RPMI8226 (cell line): Measurements from ENCODE around the gene MPPED1.

Experiments
- DNase-seq: peaks from one replicate; pipeline ENCODE4 v3.0.0-alpha.2; 2015

Gene MPPED1

DNA sequence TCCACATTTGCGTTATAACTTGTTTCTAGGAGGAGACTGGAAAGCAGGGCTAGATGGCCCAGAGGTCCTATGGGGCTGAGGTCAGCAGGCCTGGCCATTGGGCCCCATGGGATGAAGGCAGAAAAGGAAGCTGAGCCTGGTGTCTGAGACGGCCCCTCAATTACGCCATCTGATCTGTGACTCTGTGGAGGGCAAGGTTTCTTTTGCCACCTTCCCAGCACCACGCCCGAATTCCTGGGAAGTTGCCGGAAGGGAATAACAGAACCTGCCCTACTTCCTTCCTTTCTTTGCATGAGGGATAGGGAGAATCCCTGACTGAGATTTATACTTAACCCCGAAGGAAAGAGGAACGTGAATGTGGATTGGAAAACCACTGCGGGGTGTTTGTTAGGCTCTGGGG lies 118.1 kb downstream of the MPPED1 start:
- DNase-seq, result no peak

DNA sequence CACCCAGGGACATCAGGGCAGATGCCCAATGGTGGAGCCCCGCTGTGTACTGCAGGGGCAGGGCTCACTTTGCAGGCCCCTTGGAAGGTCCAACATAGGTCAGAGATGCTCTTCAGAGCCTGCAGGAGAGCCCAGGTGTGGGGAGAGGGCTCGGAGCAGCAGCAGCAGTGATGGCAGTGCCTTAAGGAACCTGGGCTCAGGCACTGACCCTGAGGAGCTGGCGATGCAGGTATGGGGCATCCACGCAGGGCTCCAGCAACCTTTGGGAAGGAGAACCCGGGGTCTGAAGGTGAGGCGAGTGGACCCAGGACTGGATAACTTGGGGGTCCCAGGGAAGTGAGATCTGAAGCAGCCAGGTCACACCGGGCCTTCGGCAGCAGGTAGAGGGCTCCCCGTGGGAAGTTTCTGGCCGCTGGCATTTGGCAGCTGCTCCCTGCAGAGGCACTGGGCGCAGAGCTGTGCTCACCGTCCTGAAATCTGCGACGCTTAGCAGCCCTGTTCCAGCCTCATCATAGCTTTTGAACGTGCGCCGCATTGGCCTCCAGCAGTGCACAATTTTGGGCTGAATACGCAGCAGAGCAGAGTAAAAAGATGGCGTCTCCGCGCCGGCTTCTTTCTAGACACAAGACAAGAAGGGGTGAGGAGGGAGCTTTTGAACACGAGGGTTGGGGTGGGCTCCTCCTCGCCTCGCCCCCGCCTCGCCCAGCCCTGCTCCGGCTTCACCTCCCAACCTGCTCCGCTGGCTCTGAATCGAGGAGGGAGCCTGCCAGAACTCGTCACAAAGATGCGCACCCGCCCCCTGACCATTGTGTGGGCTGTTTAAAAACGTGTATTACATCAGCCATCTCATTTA lies 118.8 kb downstream of the MPPED1 start:
- DNase-seq, result no peak

DNA sequence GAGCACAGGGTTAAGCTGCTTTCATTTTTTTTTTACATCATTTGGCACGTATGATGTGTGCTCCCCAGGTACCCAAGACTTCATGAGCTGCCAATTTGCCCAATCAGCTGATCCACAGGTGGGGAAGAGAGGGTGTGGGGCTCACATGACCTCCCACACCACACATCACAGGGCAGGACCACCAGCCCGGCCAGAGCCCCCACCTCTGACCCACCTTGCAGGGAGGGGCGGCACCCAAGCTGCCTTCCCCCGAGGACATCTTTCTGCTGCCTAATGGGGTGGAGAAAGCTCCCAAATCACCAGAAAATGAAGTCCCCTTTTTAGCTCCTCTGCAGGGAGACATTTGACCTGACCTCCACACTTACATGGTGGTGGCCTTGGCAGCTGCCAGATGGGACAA lies 119.8 kb downstream of the MPPED1 start:
- DNase-seq, result no peak

DNA sequence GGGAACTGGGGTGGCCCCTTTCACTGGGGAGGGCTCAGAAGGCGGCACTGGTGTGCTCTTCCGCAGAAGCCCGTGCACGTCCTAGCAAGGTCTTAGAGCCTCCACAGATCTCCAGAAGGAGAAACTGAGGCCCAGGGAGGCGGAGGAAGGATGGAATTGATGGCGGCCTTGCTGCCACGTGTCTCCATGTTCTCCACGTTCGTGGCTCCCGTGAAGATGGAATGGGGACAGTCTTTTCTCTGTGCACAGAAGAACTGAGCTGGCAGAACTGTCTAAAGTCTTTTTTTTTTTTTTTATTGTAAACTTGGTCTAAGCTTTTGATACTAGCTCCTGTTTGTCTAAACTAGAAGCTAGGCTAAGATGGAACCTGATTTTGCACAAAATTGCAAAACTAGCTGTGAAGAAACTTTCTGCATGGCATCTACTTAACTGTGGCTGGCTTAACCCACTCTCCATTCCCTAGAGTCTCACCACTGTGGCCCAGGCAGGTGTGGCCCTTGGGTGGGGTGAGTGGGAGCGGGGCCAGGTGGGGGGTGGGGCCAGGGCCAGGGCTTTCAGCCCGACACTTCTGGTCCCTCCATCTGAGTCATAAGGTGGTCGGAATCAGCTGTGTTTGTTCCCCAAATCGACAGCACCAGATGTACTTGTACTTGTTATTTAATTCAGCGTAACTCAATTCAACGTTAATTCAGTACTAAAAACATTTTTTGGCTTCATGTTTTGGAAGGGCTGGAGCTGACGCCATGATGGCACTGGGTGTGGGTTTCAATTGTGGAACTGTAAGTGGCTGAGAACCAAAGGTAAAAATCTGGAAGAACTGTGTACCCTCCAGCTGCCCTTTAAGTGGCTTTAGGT lies 120.7 kb downstream of the MPPED1 start:
- no peak for DNase-seq

DNA sequence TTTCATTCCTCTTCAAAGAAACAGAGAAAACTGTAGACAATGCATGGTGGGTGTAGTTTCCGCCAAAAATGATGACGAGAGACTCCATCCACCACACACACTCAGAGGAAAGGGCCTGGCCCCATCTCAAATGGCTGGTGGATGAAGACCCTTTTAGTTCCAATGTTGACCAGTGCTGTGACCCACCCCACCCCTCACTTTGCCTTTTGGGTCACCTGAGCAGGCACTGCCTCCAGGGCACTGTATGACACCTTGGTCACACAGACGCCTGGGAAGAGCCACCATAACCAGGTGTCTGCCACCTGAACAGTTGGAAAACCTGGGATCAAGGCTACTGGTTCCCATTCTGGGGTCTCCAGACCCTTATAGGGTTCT lies 121.3 kb downstream of the MPPED1 start:
- no peak for DNase-seq

DNA sequence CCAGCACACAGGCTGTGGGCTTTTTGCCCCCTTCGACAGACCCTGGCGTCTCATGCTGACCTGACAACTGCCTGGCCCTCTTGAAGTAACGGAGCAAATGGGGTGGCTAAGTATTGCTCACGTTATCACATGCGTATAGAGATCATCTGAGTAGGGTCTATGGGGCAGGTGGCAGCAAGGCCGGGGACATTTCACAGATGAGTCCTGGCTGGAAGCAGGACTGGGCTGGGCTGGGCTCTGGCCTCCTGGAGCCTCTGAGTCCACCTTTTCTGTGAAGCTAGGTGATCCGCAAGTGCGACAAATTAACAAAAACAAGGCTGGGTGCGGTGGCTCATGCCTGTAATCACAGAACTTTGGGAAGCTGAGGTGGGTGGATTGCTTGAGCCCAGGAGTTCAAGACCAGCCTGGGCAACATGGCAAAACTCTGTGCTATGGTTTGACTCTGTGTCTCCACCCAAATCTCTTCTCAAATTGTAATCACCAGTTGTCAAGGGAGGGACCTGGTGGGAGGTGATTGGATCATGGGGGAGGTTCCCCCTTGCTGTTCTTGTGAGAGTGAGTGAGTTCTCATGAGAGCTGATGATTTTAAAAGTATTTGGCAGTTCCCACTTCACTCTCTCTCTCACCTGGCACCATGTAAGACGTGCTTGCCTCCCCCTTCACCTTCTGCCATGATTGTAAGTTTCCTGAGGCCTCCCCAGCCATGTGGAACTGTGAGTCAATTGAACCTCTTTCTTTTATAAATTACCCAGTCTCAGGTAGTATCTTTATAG lies 122.0 kb downstream of the MPPED1 start:
- no peak for DNase-seq

DNA sequence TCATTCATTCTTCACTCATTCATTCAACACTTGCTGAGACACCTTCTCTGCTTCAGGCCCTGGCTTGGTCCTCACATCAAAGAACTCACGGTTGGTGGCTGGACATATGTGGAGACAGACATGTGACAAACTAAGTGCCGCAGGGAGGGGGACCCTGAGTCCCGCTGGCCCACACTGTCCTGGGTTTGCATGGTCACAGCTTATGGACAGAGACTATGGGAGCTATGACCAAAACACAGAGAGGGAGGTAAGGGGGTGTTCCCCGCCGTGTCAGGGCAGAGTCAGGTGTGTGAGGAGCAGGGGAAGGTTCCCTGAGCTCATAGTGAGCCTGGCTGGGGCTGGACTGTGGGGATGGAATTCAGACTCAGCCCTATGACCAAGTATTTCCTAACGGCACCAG lies 123.1 kb downstream of the MPPED1 start:
- DNase-seq, result no peak

DNA sequence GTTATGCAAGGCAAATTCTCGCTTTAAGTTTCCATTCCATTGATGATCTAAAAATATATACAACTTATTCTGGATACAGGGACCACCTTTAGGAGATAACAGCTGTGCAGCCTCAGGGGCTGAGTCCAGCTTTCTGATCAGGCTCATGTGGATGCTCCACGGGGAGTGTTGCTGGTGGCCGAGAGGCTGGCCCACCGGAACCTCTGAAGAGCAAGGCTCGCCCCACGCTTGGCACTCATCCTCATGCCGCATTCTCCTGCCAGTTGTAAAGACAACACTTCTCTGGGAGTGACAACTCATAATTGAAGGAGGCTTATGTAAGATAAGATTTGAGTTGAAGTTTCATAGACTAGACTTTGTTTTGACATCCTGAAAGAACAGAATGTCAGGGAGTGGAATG lies 123.5 kb downstream of the MPPED1 start:
- no peak for DNase-seq

DNA sequence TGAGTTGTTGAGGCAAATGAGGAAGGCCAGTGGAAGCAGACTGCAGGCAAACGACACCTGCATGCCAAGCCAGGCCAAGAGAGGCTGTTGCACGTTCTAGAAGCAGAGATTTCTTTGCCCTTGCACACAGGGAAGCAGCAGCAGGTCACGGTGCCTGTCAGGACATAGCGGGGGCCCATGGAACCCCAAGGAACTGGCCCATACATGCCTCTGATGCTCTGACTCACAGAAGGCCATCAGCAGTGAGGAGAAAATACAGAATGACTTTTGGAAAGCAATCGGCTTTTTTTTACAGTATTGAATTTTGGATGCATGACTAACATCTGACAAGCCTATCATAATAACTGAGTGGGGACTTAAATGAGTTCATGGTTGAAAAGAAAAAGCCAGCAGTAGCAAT lies 123.9 kb downstream of the MPPED1 start:
- no peak for DNase-seq

DNA sequence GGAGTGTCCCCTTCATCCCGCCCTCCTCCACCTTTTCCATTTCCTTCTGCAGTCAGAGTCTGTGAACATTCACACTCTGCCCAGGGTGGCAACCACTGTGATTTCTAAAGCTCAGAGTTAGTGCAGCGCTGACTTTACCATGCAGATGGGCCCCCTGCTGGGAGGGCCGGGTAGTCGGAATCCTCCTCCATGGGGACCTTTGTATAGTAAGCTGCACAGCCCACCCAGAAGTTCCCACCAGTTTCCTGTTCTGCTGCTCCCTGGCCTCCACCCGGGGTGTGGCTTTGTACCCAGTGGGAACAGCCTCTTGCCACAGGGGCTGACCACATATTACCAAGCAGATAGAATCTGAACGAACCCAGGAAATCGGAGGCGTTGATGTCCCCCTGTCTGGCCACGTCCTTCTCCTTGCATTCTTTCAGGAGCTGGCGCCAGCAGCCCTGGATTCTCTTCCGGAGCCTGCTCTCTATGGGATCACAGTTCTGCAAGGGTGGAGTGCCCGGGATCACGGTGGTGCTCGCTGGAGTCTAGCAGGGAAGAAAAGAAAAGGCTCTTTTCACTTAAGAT lies 125.3 kb downstream of the MPPED1 start:
- peak; percentile 55 for DNase-seq

DNA sequence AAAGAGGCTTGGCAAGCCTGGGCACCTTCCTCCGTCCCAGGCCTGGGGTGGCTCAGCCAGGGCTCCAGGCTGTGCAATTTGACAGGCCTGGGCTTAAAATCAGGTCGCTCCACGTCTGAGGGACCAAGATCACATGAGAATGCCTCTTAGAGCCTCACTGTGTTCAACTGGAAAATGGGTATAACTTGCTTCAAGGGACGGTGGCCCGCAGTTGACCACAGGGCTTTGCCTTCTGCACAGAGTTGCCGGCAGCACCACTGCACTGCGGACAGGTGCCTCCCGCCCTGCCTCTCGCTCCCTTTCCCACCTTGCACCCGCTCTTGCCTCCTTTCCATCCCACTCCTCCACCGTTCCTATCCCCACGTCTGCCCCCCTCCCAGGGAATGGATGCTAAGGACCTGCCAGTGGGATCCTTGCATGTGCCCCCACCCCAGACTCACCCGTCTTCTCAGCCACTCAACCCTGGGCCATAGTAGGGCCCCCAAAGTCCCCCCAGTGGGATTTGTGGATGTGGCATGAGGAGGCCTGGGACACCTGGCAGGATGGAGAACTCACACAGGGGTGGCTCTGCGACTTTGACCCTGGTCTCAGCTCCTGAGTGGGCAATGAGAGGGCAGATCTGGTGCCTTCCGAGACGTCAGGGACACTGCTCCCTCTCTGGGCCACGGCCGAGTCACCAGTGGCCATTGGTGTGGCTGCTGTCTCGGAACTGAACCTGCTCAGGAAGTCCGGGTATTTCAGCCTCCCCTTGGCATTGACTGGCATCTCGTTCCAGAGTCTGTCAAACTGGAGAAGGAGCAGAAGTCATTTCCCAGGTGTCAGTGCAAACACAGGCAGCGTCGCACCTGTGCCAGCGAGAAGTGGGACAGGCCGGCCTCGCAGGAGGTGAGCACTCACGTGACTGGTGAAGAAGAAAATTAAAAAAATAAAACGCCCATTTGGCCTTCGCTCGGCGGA lies 128.0 kb downstream of the MPPED1 start:
- DNase-seq, result no peak

DNA sequence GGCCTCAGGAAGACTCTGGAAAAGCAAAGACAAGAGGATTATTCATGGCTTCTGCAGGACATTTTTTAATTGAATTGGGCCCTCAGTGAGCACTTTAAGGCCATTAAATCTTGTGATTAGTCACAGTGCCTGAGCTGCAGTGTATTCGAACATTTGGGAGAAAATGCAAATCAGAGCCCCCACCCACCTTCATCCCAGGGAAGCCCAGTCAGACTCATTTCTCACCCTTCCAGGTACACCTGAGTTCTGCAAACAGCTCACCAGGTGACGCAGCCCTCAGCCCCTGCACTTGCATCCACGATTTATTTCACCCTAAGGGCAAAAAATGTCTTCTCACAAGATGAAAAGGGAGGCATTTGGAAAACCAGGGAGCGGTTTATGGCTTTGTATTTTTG lies 128.7 kb downstream of the MPPED1 start:
- DNase-seq, result no peak

DNA sequence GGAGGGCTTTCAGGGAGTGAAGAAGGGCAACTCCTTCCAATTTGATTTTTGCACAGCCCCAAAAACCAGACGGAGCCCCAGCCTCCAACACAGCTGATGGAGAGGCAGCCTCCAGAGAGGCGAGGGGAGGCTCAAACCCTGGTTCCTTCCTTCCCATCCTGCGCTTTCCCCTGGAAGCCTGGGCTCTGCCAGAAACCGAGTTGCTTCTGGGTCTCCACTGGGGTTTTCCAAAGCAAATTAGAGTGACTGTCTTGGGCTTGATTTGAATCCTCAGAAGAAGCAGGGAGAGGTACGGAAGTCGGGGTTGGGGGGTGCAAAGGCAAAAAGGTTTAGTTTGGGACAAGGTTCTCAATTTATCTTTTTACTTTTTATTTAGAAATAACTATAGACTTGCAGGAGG lies 129.2 kb downstream of the MPPED1 start:
- no peak for DNase-seq

DNA sequence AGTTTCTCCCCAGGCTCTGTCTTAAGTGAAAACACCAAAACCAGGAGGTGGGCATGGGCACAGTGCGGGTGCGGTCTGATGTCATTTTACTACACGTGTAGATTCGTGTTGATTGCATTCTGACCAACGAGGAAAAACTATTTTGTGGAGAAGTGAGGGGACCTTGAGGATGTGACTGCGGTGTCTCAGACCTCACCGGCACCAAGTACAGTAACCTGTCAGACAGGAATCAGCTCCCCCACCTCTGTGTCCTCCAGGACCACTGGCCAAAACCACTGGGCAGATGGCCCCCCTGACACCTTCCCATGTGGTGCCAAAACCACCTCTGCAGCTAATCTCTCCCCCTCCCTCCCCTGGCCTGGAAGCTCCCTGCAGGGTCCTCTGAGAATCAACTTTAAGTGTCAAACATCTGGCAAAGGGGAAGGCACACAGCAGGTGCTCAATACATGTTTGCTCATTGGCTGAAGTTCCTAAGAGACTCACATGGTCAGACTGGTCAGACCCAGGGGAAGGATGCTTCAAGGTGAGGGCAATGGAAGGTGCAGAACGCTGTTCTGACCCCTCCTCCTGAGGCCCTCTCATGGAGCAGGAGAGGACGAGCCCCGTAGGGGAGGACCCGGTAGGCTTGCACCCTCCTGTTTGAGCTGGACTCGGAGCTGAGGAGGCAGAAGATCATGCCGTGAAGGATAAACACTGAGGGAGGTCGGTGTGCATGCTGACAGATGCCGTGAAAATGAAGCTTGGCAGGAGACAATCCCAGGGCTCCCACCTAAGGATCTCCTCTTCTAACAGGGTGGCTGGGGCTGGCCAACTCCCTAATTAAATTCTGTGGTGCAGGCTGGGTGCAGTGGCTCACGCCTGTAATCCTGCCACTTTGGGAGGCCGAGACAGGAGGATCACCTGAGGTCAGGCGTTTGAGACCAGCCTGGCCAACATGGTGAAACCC lies 129.9 kb downstream of the MPPED1 start:
- no peak for DNase-seq

DNA sequence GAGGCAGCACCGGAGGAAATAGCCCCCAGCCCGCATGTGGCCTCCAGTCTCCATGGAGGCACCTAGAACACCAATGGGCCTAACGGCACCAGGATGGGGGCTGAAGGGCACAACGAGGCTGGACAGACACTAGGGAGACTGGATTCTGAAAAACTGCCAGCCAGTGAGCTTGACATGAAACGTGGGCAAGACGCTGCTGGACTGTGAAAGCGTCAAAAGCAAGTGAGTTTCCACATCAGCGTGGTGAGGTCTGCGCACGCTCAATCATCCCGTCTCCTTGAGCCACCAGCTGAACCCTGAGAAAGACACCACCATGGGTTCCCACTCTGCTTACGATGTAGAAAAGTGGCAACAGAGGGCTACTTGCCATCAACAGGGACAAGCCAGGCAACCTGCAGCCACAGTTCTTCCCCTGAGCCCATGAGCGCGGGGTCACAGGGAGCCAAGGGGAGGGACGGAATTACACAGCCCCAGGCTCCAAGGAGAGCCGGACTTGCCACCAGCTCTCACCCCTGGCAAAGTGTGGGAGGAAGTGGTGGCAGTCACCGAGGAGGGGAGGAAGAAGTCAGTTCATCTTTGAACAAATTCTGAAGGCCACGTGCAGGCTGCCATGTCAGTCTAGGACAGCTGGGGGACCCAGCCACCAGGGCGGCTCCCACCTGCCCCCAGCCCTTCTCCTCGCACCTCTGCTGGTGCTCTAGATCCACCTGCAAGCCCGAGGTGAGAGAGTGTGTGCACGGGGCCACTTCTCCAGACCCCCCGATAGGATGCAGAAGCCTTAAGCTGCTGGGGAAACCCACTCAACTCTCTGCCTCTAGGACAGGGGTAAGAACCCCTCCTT lies 131.1 kb downstream of the MPPED1 start:
- DNase-seq, result no peak

DNA sequence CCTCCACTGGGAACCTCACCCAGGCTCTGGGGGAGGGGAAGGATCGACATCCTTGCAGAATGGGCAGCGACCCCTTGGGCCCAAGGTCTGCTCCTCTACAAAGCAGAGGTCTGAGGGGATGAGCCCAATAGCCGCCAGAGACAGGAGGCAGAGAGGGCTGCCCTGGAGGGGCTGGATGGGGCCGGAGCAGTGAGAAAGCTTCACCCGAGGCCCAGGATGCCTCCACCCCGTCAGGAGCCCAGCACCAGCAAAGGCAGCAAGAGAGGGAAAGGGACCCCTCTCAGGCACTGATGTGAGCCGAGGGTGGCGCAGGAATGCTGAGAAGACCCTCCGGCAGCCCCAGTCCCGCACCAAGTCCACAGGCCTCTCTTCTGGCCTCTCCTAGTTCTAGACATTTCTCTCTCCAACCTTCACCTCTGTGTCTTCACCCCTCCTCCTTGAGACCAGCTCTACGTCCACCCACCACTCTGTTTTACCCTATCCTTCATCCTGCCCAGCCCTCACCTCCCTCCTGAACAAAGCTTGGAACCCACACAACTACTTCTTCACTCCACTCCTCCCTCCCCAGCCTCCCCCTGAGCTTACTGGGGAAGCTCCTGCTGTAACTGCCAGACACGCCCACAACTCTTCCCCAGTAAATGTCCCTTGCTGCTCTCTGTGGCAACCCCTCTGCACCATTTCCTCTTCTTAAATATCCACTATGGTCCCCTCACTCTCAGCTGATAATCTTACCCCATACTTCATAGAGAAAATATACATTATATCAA lies 131.9 kb downstream of the MPPED1 start:
- DNase-seq, result no peak

DNA sequence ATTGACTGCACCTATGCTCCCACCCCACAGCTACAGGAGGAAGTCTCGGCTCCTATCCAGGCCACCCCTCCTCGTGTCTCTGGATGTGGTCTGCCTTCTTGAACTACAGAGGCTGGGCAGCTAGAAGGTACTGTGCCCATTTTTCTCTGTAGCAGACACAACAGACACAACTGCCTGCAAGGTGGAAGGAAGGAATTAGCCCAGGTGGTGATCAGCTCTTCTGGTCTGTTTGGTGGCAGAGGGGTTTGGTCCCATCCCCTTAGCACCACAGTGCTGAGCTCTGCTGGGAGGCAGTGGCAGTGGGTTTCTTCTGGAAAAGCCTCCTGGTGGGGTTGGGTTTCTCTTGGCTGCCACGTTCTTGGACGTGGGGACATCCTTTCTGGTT lies 132.5 kb downstream of the MPPED1 start:
- DNase-seq, result no peak

DNA sequence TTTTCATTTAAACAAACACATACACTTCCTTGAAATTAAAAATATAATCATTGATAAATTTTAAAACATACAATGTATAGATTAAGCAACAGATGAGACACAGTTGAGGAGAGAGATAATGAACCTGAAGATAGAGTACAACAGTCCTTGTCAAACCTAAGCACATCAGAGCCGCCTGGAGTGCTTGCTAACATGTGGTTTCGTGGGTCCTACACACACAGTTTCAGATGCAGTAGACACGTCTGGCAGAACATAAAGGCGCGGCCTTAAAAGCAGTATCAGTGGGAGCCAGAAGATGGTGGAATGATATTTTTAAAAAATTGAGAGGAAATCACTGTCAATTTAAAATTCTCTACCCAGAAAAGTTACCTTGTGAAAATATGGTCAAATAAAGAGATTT lies 134.4 kb downstream of the MPPED1 start:
- no peak for DNase-seq

DNA sequence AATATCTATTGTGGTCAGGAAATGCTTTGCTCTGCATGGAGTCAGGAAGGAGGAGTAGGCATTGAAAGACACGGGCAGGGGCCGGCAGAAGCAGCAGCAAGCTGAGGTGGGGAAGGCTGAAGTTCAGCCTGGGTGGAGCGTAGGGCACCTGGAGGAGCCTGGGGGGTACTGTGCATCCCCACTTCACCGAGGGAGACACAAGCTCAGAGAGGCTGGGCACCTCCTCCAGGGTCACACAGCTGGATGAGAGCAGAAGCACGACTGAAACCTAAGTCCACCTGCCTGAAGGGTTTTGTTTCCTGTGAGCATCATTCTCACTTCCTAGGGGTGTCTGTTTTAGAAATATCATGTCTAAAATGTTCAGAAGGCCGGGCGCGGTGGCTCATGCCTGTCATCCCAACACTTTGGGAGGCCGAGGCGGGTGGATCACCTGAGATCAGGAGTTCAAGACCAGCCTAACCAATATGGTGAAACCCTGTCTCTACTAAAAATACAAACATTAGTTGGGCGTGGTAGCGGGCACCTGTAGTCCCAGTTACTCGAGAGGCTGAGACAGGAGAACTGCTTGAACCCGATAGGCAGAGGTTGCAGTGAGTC lies 138.3 kb downstream of the MPPED1 start:
- DNase-seq, result no peak
